CD4-positive, alpha-beta T cell (primary cell): Measurements from ENCODE around the gene HES5. TPM values are rescaled to one million over a fixed set of nuclear protein-coding genes. Genes with fewer than 3 reads are reported as not detected.

Source experiments
- ATAC-seq: fragments of 200-7000 bp; cut with Tn5 transposase; one replicate; pipeline ENCODE4 v1.10.0; 2022; ENCODE audit warnings: mild to moderate bottlenecking; ENCODE audit not compliant: poor library complexity
- CTCF ChIA-PET: fragments of 350-600 bp; sonication (Branson Sonifier 250); formaldehyde crosslinking; loops from one replicate; lab custom pipeline; 2021; ENCODE audit warnings: antibody characterized with exemption, inconsistent platforms; lab: Charles Lee
- POLR2A ChIA-PET: fragments of 350-600 bp; sonication (Branson Sonifier 250); formaldehyde crosslinking; loops from one replicate; lab custom pipeline; 2021; ENCODE audit warnings: antibody characterized with exemption, inconsistent platforms; lab: Charles Lee
- DNase-seq, 14 experiments: peaks; one replicate each; pipeline ENCODE4 v3.0.0-alpha.2; 2013 to 2020; ENCODE audit warnings: mixed read lengths in 2 of 14
- H3K27ac ChIP-seq, 2 donors: one replicate each; pipeline versions ENCODE4 v1.5.1 to v1.7.0; 2013; ENCODE audit warnings: low read length in 2 of 2, low read depth in 1 of 2, mild to moderate bottlenecking in 1 of 2
- H3K27me3 ChIP-seq, 2 experiments: 1 replicate in 1 of 2; 2 replicates in 1 of 2; pipeline versions ENCODE4 v1.6.1 to v1.7.0; 2013; ENCODE audit warnings: low read length in 2 of 2, control low read depth in 1 of 2, mild to moderate bottlenecking in 1 of 2, moderate library complexity in 1 of 2; ENCODE audit not compliant: insufficient read depth in 2 of 2, control insufficient read depth in 1 of 2
- H3K36me3 ChIP-seq: one replicate; pipeline ENCODE4 v1.6.1; 2013; ENCODE audit warnings: low read length, control low read depth; ENCODE audit not compliant: insufficient read depth
- H3K4me1 ChIP-seq: one replicate; pipeline ENCODE4 v1.6.1; 2013; ENCODE audit warnings: low read length, control low read depth; ENCODE audit not compliant: insufficient read depth
- H3K4me3 ChIP-seq: one replicate; pipeline ENCODE4 v1.5.1; 2013; ENCODE audit warnings: mild to moderate bottlenecking, low read length, moderate library complexity
- H3K9me3 ChIP-seq, 2 experiments: 1 replicate in 1 of 2; 2 replicates in 1 of 2; pipeline versions ENCODE4 v1.6.1 to v1.7.0; 2013; ENCODE audit warnings: low read length in 2 of 2, mild to moderate bottlenecking in 2 of 2, control low read depth in 1 of 2, moderate library complexity in 1 of 2; ENCODE audit not compliant: control insufficient read depth in 1 of 2, insufficient read depth in 1 of 2
- H3K27ac Mint-ChIP-seq: one replicate; pipeline ENCODE4 v1.8.0; 2020; ENCODE audit warnings: mixed read lengths
- H3K27me3 Mint-ChIP-seq: one replicate; pipeline ENCODE4 v1.8.0; 2021; ENCODE audit warnings: mixed read lengths
- H3K36me3 Mint-ChIP-seq: one replicate; pipeline ENCODE4 v1.8.0; 2021; ENCODE audit warnings: low read depth, mixed read lengths
- H3K4me1 Mint-ChIP-seq: one replicate; pipeline ENCODE4 v1.8.0; 2021; ENCODE audit warnings: low read depth, mixed read lengths
- H3K4me3 Mint-ChIP-seq: one replicate; pipeline ENCODE4 v1.8.0; 2020; ENCODE audit warnings: mild to moderate bottlenecking, mixed read lengths
- H3K9me3 Mint-ChIP-seq: one replicate; pipeline ENCODE4 v1.8.0; 2020; ENCODE audit warnings: mixed read lengths
- CTCF ChIP-seq: fragments of 200-600 bp; IDR thresholded peaks from one replicate; pipeline ENCODE4 v1.8.0; 2022; ENCODE audit warnings: antibody characterized with exemption, mild to moderate bottlenecking
- intact Hi-C, 2 experiments: fragments of 100-400 bp; cut with DNase I in 1 of 2; cut with micrococcal nuclease in 1 of 2; formaldehyde crosslinking; loops; one replicate each; pipeline versions ENCODE4 v1.15.1 to v1.9.0; 2023 to 2025; cut with DNase I, micrococcal nuclease
- total RNA-seq, 174 experiments: library from RNA in 2 of 174; stranded (reverse) in 2 of 174; gene quantifications; one replicate each; pipeline ENCODE4 v1.2.3 and lab custom pipeline; 2021 to 2026

HES5 gene
- total RNA-seq, 2 experiments from 2014 or later: not detected

GRCh38 chr1:2567083-2567679 lies 37.1 kb upstream of the HES5 start:
- ChIA-PET CTCF (no interaction called here), POLR2A (no interaction called here)
- H3K27me3 ChIP-seq: no peaks in the 10 kb centered on the region
- ATAC-seq (no peak), DNase-seq (no peak)
- Mint-ChIP-seq H3K4me3 (no peak overlapping the region), H3K27ac (no peak overlapping the region), H3K9me3 (no peaks in the 10 kb centered on the region), H3K4me1 (no peaks in the 10 kb centered on the region), H3K27me3 (no peaks in the 10 kb centered on the region), H3K36me3 (peaks cover 4% of the 10 kb centered on the region)
- peaks cover 14% of the 10 kb centered on the region for H3K36me3 ChIP-seq
- no peak overlapping the region for H3K27ac ChIP-seq
- no peaks in the 10 kb centered on the region for H3K9me3 ChIP-seq
- intact Hi-C loops: no loop called here
- H3K4me3 ChIP-seq: no peak overlapping the region
- peaks cover under 1% of the 10 kb centered on the region for H3K4me1 ChIP-seq
- no peak for TF ChIP-seq CTCF

- CTCF ChIA-PET: no interaction called here
- Mint-ChIP-seq H3K36me3 (peaks cover 12% of the 10 kb centered on the region), H3K4me3 (no peak overlapping the region)
Measured at GRCh38 chr1:2566101-2567045, 36.3 kb upstream of the HES5 start.

More at GRCh38 chr1:2566101-2567045, 36.3 kb upstream of the HES5 start:
- H3K27ac ChIP-seq: no peak overlapping the region
- Mint-ChIP-seq H3K27ac (no peak overlapping the region), H3K27me3 (no peaks in the 10 kb centered on the region), H3K9me3 (no peaks in the 10 kb centered on the region), H3K4me1 (peaks cover 2% of the 10 kb centered on the region)
- peaks cover 9% of the 10 kb centered on the region for H3K4me1 ChIP-seq
- POLR2A ChIA-PET: no interaction called here
- no peaks in the 10 kb centered on the region for H3K27me3 ChIP-seq
- no peak overlapping the region for H3K4me3 ChIP-seq
- DNase-seq: no peak
- H3K36me3 ChIP-seq: peaks cover 22% of the 10 kb centered on the region
- intact Hi-C loops: no loop called here
- TF ChIP-seq CTCF: no peak
- ATAC-seq: no peak
- no peaks in the 10 kb centered on the region for H3K9me3 ChIP-seq
